HepG2 (cell line): ENCODE measurements around the gene TNNI3K. TPM values are rescaled to one million over a fixed set of nuclear protein-coding genes. Genes with fewer than 3 reads are reported as not detected.

Experiments
- ATAC-seq: fragments of 200-7000 bp; cut with Tn5 transposase; 3 replicates; pipeline ENCODE4 v1.9.1; 2020; ENCODE audit warnings: mild to moderate bottlenecking, moderate library complexity
- BruUV-seq: library from RNA; stranded (reverse); fragments of 400-500 nt; replicated peaks from 2 replicates; lab custom pipeline; 2021; lab: Mats Ljungman, UMichigan
- CTCF ChIA-PET: fragments of 300-600 bp; formaldehyde crosslinking; extraction: SDS; loops from one replicate; lab custom pipeline; 2021; ENCODE audit warnings: low total read pairs, inconsistent platforms, low intra/inter-chr PET ratio; lab: Yijun Ruan, JAX
- POLR2A ChIA-PET: fragments of 350-600 bp; sonication (Branson Sonifier 250); formaldehyde crosslinking; loops from one replicate; lab custom pipeline; 2020; ENCODE audit warnings: antibody characterized with exemption, inconsistent platforms; lab: Yijun Ruan, JAX
- DNase-seq: peaks from one replicate; pipeline ENCODE4 v3.0.0-alpha.2; 2015; ENCODE audit warnings: low spot score
- FAIRE-seq: peaks from 3 replicates; lab custom pipeline; 2011; peaks lifted over from hg19 to GRCh38; lab: Jason Lieb, UNC
- H2AFZ ChIP-seq: one replicate; pipeline ENCODE4 v1.6.1; 2011; ENCODE audit warnings: low read length, inconsistent platforms
- H3K27ac ChIP-seq: fragments of 300-600 bp; 3 replicates; pipeline ENCODE4 v1.8.0; 2011; ENCODE audit warnings: mixed run types, mild to moderate bottlenecking, mixed read lengths, low read length, inconsistent platforms; ENCODE audit not compliant: insufficient read depth; ENCODE audit errors: extremely low read length
- H3K27me3 ChIP-seq, 2 experiments: fragments of 200-600 bp in 1 of 2; 2 replicates in 1 of 2; 3 replicates in 1 of 2; pipeline versions ENCODE4 v1.6.0 to v1.8.0; 2011; ENCODE audit warnings: low read length in 2 of 2, mild to moderate bottlenecking in 2 of 2, moderate library complexity in 2 of 2, inconsistent platforms in 1 of 2; ENCODE audit not compliant: insufficient read depth in 2 of 2, control insufficient read depth in 1 of 2
- H3K36me3 ChIP-seq, 2 experiments: fragments of 200-600 bp in 1 of 2; replicated peaks in 1 of 2; 2 replicates in 1 of 2; 3 replicates in 1 of 2; pipeline versions ENCODE4 v1.5.1 to v1.8.0; 2011; ENCODE audit warnings: low read length in 2 of 2, inconsistent platforms in 1 of 2; ENCODE audit not compliant: insufficient read depth in 2 of 2, control insufficient read depth in 1 of 2
- H3K4me1 ChIP-seq: 2 replicates; pipeline ENCODE4 v1.5.1; 2012; ENCODE audit warnings: low read length, inconsistent platforms; ENCODE audit not compliant: insufficient read depth
- H3K4me2 ChIP-seq: 2 replicates; pipeline ENCODE4 v1.6.0; 2011; ENCODE audit warnings: low read depth, low read length, inconsistent platforms
- H3K4me3 ChIP-seq, 3 experiments: fragments of 200-600 bp in 1 of 3; sonication (generic), shearing (Covaris generic) in 1 of 3; replicated peaks in 1 of 3; 2 replicates each; pipeline ENCODE4 v1.5.1; 2011 to 2016; ENCODE audit warnings: low read length in 3 of 3, inconsistent platforms in 2 of 3, low read depth in 2 of 3, mild to moderate bottlenecking in 2 of 3, control low read depth in 1 of 3, mixed read lengths in 1 of 3; ENCODE audit not compliant: insufficient read depth in 1 of 3
- H3K79me2 ChIP-seq: one replicate; pipeline ENCODE4 v1.6.1; 2011; ENCODE audit warnings: low read length, inconsistent platforms; ENCODE audit not compliant: insufficient read depth
- H3K9ac ChIP-seq: 2 replicates; pipeline ENCODE4 v1.6.0; 2011; ENCODE audit warnings: mild to moderate bottlenecking, low read depth, low read length, inconsistent platforms; ENCODE audit not compliant: insufficient read depth
- H3K9me3 ChIP-seq: 2 replicates; pipeline ENCODE4 v1.5.1; 2012; ENCODE audit warnings: mild to moderate bottlenecking, low read length
- H4K20me1 ChIP-seq: 2 replicates; pipeline ENCODE4 v1.6.0; 2011; ENCODE audit warnings: inconsistent platforms, mild to moderate bottlenecking, low read length, moderate library complexity; ENCODE audit not compliant: insufficient read depth
- HOXA5 ChIP-seq: sonication (generic); formaldehyde crosslinking; IDR thresholded peaks from 2 replicates; pipeline ENCODE4 v1.4.0; 2020; ENCODE audit warnings: missing genetic modification reagents
- MAFF ChIP-seq: IDR thresholded peaks from 2 replicates; pipeline ENCODE4 v1.6.1; 2011; ENCODE audit warnings: low read depth, low read length, improper control_type of control experiment
- MAFK ChIP-seq, 2 experiments: IDR thresholded peaks in 1 of 2; conservative IDR thresholded peaks in 1 of 2; 2 replicates each; pipeline ENCODE4 v1.6.1; 2011; ENCODE audit warnings: improper control_type of control experiment in 2 of 2, low read length in 2 of 2
- MBNL3 ChIP-seq: fragments of 250-450 bp; sonication (Bioruptor Pico); conservative IDR thresholded peaks from 2 replicates; pipeline ENCODE4 v1.8.0; 2022; ENCODE audit warnings: mild to moderate bottlenecking, inconsistent platforms
- SALL2 ChIP-seq: sonication (generic); formaldehyde crosslinking; IDR thresholded peaks from 2 replicates; pipeline ENCODE4 v1.8.1; 2023; ENCODE audit warnings: mild to moderate bottlenecking, missing genetic modification reagents, inconsistent platforms
- TEAD3 ChIP-seq: optimal IDR thresholded peaks from 2 replicates; pipeline ENCODE3; 2016; ENCODE audit warnings: borderline replicate concordance
- ZNF773 ChIP-seq: sonication (generic); formaldehyde crosslinking; IDR thresholded peaks from 2 replicates; pipeline ENCODE4 v1.4.0; 2020; ENCODE audit warnings: missing genetic modification reagents, borderline replicate concordance
- WGBS: methylation state at CpG from one replicate; pipeline ENCODE4 v1.1.6; 2017; ENCODE audit warnings: low lambda C conversion rate; 5-methylcytosine and 5-hydroxymethylcytosine counted together
- in situ Hi-C: cut with HindIII; loops from 2 replicates; pipeline ENCODE4 v1.10.0; 2017; ENCODE audit warnings: low pct_unique_long_range_greater_than_20kb; ENCODE audit not compliant: extremely low pct_ligation_motif_present
- intact Hi-C: fragments of 100-400 bp; cut with micrococcal nuclease; formaldehyde crosslinking; loops from one replicate; pipeline ENCODE4 v1.10.0; 2022; ENCODE audit not compliant: unreplicated experiment
- polyA plus RNA-seq, 8 experiments: library from polyadenylated mRNA; depleted of rRNA in 3 of 8; stranded (reverse) in 7 of 8; unstranded in 1 of 8; fragments of >200 nt; fragmentation: Illumina TruSeq in 4 of 8; extraction: Trizol in 4 of 8; gene quantifications; 2 replicates each; pipeline versions ENCODE4 v1.2.1 to v1.2.3, GENCODE V29; 2011 to 2016; ENCODE audit warnings: low read depth in 4 of 8, missing spikeins in 1 of 8, mixed read lengths in 1 of 8; ENCODE audit not compliant: insufficient read depth in 1 of 8
- total RNA-seq, 5 experiments: library from RNA; depleted of rRNA; stranded (reverse); fragments of >200 nt; fragmentation: Illumina TruSeq; extraction: Trizol; gene quantifications; 2 replicates each; pipeline ENCODE4 v1.2.3, GENCODE V29; 2016; ENCODE audit warnings: low read depth in 1 of 5
- TF ChIP-seq, protein P1 (sequence below): sonication (generic); formaldehyde crosslinking; IDR thresholded peaks from 2 replicates; pipeline ENCODE4 v1.5.0; 2020; ENCODE audit warnings: mild to moderate bottlenecking, missing genetic modification reagents, borderline replicate concordance
- TF ChIP-seq, protein P2 (sequence below): sonication (generic); formaldehyde crosslinking; IDR thresholded peaks from 2 replicates; pipeline ENCODE4 v1.4.0; 2020; ENCODE audit warnings: mild to moderate bottlenecking, missing genetic modification reagents, borderline replicate concordance
- TF ChIP-seq, protein P3 (sequence below): sonication (generic); formaldehyde crosslinking; conservative IDR thresholded peaks from 2 replicates; pipeline ENCODE4 v1.4.0; 2020; ENCODE audit warnings: missing genetic modification reagents
- TF ChIP-seq, protein P4 (sequence below): sonication (generic); formaldehyde crosslinking; IDR thresholded peaks from 2 replicates; pipeline ENCODE4 v1.8.1; 2022; ENCODE audit warnings: mild to moderate bottlenecking, missing genetic modification reagents
- TF ChIP-seq, protein P5 (sequence below): IDR thresholded peaks from 2 replicates; pipeline ENCODE4 v1.6.1; 2016; ENCODE audit warnings: low read depth, control low read depth
- TF ChIP-seq, protein P6 (sequence below): sonication (generic); formaldehyde crosslinking; IDR thresholded peaks from 2 replicates; pipeline ENCODE4 v1.4.0; 2020; ENCODE audit warnings: missing genetic modification reagents, mild to moderate bottlenecking, borderline replicate concordance

Gene TNNI3K
- total and polyA plus RNA-seq, 2 of the 13 experiments (the other 11 are each of a cell fraction or from before 2014, with no cell fraction given), result 1.1 TPM; not detected in 1

DNA sequence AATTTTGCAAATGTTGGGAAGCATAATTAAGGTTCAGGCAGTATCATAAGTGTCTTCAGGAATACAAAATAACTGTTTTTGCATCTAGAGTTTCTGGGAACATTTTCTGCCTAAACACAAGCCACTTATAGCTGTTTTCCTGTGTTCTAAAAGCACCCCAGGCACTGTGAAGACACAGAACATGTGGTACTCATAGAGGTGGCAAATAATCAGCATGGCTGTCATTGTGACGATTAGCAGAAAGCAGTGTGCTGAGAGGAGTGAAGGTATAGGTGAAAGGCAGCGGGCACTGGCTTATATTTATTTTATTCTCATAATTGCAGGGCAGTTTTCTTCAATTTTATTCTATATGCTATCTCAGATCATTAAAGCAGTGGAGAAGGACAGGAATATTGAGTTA lies 157.7 kb downstream of the TNNI3K start:
- CTCF ChIA-PET, result no interaction called here
- TF ChIP-seq ZNF773 (CRISPR knock-in tag), result no peak
- no peak for TF ChIP-seq SALL2 (CRISPR knock-in tag)
- TF ChIP-seq, protein P1, sequence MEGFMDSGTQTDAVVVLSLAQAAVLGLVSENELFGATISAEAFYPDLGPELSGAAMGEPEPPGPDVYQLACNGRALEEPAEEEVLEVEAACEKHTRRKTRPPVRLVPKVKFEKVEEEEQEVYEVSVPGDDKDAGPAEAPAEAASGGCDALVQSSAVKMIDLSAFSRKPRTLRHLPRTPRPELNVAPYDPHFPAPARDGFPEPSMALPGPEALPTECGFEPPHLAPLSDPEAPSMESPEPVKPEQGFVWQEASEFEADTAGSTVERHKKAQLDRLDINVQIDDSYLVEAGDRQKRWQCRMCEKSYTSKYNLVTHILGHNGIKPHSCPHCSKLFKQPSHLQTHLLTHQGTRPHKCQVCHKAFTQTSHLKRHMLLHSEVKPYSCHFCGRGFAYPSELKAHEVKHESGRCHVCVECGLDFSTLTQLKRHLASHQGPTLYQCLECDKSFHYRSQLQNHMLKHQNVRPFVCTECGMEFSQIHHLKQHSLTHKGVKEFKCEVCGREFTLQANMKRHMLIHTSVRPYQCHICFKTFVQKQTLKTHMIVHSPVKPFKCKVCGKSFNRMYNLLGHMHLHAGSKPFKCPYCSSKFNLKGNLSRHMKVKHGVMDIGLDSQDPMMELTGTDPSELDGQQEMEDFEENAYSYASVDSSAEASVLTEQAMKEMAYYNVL (CRISPR knock-in tag), result no peak
- TF ChIP-seq HOXA5, result no peak
- TF ChIP-seq, protein P2, sequence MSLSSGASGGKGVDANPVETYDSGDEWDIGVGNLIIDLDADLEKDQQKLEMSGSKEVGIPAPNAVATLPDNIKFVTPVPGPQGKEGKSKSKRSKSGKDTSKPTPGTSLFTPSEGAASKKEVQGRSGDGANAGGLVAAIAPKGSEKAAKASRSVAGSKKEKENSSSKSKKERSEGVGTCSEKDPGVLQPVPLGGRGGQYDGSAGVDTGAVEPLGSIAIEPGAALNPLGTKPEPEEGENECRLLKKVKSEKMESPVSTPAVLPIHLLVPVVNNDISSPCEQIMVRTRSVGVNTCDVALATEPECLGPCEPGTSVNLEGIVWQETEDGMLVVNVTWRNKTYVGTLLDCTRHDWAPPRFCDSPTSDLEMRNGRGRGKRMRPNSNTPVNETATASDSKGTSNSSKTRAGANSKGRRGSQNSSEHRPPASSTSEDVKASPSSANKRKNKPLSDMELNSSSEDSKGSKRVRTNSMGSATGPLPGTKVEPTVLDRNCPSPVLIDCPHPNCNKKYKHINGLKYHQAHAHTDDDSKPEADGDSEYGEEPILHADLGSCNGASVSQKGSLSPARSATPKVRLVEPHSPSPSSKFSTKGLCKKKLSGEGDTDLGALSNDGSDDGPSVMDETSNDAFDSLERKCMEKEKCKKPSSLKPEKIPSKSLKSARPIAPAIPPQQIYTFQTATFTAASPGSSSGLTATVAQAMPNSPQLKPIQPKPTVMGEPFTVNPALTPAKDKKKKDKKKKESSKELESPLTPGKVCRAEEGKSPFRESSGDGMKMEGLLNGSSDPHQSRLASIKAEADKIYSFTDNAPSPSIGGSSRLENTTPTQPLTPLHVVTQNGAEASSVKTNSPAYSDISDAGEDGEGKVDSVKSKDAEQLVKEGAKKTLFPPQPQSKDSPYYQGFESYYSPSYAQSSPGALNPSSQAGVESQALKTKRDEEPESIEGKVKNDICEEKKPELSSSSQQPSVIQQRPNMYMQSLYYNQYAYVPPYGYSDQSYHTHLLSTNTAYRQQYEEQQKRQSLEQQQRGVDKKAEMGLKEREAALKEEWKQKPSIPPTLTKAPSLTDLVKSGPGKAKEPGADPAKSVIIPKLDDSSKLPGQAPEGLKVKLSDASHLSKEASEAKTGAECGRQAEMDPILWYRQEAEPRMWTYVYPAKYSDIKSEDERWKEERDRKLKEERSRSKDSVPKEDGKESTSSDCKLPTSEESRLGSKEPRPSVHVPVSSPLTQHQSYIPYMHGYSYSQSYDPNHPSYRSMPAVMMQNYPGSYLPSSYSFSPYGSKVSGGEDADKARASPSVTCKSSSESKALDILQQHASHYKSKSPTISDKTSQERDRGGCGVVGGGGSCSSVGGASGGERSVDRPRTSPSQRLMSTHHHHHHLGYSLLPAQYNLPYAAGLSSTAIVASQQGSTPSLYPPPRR (CRISPR knock-in tag), result no peak
- TF ChIP-seq MAFF, result no peak
- no peak for TF ChIP-seq TEAD3 (CRISPR knock-in tag)
- TF ChIP-seq MAFK (conservative IDR thresholded peaks at IDR 0.05 in 1 of 2, IDR thresholded peaks at IDR 0.05 in 1 of 2; ENCODE audit: low read length in 2 of 2), result no peak
- TF ChIP-seq MBNL3 (CRISPR knock-in tag), result no peak
- TF ChIP-seq, protein P3, sequence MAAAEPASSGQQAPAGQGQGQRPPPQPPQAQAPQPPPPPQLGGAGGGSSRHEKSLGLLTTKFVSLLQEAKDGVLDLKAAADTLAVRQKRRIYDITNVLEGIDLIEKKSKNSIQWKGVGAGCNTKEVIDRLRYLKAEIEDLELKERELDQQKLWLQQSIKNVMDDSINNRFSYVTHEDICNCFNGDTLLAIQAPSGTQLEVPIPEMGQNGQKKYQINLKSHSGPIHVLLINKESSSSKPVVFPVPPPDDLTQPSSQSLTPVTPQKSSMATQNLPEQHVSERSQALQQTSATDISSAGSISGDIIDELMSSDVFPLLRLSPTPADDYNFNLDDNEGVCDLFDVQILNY (CRISPR knock-in tag), result no peak
- TF ChIP-seq, protein P4, sequence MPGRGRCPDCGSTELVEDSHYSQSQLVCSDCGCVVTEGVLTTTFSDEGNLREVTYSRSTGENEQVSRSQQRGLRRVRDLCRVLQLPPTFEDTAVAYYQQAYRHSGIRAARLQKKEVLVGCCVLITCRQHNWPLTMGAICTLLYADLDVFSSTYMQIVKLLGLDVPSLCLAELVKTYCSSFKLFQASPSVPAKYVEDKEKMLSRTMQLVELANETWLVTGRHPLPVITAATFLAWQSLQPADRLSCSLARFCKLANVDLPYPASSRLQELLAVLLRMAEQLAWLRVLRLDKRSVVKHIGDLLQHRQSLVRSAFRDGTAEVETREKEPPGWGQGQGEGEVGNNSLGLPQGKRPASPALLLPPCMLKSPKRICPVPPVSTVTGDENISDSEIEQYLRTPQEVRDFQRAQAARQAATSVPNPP (CRISPR knock-in tag), result no peak
- TF ChIP-seq, protein P5, sequence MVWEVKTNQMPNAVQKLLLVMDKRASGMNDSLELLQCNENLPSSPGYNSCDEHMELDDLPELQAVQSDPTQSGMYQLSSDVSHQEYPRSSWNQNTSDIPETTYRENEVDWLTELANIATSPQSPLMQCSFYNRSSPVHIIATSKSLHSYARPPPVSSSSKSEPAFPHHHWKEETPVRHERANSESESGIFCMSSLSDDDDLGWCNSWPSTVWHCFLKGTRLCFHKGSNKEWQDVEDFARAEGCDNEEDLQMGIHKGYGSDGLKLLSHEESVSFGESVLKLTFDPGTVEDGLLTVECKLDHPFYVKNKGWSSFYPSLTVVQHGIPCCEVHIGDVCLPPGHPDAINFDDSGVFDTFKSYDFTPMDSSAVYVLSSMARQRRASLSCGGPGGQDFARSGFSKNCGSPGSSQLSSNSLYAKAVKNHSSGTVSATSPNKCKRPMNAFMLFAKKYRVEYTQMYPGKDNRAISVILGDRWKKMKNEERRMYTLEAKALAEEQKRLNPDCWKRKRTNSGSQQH, result no peak
- TF ChIP-seq, protein P6, sequence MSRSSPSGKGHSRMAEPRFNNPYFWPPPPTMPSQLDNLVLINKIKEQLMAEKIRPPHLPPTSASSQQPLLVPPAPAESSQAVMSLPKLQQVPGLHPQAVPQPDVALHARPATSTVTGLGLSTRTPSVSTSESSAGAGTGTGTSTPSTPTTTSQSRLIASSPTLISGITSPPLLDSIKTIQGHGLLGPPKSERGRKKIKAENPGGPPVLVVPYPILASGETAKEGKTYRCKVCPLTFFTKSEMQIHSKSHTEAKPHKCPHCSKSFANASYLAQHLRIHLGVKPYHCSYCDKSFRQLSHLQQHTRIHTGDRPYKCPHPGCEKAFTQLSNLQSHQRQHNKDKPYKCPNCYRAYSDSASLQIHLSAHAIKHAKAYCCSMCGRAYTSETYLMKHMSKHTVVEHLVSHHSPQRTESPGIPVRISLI, result no peak

More for the DNA sequence above, 157.7 kb downstream of the TNNI3K start:
- no peak for ATAC-seq
- in situ Hi-C loops (no loop called here), intact Hi-C loops (no loop called here)
- Histone ChIP-seq H3K27me3 (no peaks in the 10 kb centered on the region), H3K27ac (no peak overlapping the region), H3K79me2 (no peaks in the 10 kb centered on the region), H3K9me3 (no peaks in the 10 kb centered on the region), H3K4me3 (no peak overlapping the region), H3K36me3 (no peaks in the 10 kb centered on the region), H3K4me2 (no peak overlapping the region), H4K20me1 (no peaks in the 10 kb centered on the region), H2AFZ (no peak overlapping the region), H3K4me1 (no peaks in the 10 kb centered on the region), H3K9ac (no peak overlapping the region)
- no peak for FAIRE-seq
- WGBS, result 2% methylated on average over 2 of the region's 2 CpGs
- POLR2A ChIA-PET, result no interaction called here
- DNase-seq, result no peak
- BruUV-seq, result no TSS peak
